GM10847 (cell line): ENCODE results near the gene DMD.

Source experiments
- POLR2A ChIP-seq: IDR thresholded peaks from 2 replicates; pipeline ENCODE4 v1.6.1; 2011; ENCODE audit not compliant: insufficient read length; ENCODE audit errors: extremely low read depth

Gene DMD

DNA sequence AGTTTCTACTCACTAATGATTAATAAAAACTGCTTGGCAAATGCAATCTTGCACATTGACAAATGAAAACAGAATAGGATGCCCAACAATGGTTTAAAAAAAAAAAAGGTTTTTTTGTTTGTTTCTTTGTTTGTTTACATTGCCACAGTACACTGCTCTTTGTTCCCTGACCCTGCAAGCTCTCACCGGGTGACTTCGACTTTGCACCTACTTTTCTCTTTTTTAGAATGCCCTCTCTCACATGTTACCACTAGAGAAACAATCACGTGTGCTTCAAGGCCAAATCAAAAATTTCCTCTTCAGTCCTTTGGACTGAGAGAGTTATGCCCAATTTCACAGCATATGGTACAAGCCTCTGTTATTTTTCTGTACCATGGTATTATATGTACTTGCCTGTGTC, 101.5 kb downstream of the DMD start:
- no peak for TF ChIP-seq POLR2A

- no peak for TF ChIP-seq POLR2A
Measured at GRCh38 chrX:33106737-33107136, 104.6 kb downstream of the DMD start.

- TF ChIP-seq POLR2A, result no peak
Measured at GRCh38 chrX:33095079-33095478, 116.3 kb downstream of the DMD start.

DNA sequence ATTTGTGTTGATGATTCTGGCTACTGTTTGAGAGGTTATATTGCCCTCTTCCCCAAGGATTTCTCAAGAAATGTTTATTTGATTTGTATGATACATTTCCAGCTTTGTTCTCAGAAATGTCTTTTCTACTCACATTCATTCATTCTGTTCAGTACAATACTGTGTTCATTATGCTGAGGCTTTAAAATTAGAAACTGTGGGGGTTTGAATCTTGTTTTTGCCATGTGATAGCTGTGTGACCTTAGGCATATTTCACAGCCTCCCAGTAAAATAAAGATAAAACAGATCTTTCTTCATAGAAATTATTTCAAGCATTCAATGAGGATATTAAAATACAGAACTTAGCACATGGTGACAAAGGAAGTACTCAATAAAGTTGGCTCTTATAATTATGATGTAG, 123.9 kb downstream of the DMD start:
- TF ChIP-seq POLR2A, result no peak

GRCh38 chrX:33086886-33087285, 124.5 kb downstream of the DMD start:
- TF ChIP-seq POLR2A, result no peak

- TF ChIP-seq POLR2A, result no peak
Measured at GRCh38 chrX:33082371-33082770, 129.0 kb downstream of the DMD start.

GRCh38 chrX:33078273-33078672, 133.1 kb downstream of the DMD start:
- no peak for TF ChIP-seq POLR2A

GRCh38 chrX:33065415-33065814, 145.9 kb downstream of the DMD start:
- TF ChIP-seq POLR2A, result no peak

DNA sequence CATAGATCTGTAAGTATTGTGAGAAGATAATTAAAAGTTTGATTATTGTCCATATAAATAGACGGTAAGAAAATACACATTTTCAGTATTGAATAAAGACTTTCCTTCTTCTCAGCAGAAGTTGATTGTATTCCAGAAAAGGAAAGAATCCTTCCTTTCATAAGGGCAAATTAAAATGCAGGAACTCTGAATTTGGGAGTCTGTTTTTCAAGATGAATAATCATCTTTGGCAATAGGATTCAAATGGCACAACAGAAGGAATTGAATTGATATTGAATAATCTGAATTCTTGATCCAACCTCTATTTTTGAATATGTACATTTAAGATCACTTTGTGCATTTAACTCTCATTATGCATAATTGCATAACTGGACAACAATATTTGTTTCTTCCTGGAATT, 149.3 kb downstream of the DMD start:
- TF ChIP-seq POLR2A, result no peak

DNA sequence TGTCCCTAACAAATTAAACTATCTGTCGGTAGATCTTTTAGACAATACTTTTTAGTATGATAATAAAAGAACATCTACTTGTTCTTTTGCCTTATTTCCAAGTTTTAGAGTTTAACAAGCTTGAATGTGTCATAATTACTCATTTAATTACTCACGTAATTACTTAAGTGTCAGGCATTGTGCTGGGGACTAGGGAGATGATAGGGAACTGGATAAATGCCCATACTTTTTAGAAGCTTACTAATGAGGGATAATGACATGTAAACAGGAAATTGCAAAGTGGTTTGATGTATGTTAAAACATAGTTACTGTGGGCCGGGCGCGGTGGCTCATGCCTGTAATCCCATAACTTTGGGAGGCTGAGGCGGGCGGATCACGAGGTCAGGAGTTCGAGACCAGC, 158.3 kb downstream of the DMD start:
- no peak for TF ChIP-seq POLR2A

DNA sequence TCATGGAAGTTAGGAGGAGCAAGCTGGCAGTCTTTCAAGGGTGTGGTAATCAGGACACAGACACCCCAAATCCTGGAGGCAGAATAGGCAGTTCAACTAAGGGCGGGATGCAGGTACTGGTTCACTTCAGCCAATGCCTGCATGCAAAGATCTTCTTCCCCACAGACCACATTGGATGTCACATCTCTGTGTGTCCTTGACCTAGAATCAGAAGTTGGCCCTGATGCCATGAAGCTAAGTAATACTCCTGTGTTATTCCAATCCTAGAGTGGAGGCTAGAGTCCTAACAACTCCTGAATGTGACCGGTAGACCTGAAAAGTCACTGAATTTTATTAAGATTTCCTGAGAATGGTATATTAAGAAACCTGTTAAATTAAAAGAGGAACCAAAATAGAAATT, 165.5 kb downstream of the DMD start:
- TF ChIP-seq POLR2A, result no peak

DNA sequence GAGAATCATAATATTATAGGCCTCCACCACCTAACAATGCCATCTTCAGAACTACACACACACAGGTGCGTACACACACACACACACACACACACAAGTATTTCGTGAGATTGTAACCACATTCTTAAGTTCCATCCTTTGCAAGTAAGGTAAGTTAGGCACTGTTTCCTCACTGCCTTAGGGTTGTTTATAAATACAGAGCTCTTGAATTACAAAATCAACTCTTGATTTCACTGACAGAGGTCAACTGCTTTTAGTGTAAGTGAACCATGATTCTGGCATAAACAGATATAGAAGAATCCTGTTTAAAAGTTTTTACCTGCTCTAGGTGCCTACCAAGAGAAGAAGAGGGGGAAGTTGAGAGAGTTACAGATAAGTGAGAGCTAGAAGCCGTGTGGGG, 166.1 kb downstream of the DMD start:
- no peak for TF ChIP-seq POLR2A

GRCh38 chrX:33041141-33041540, 170.2 kb downstream of the DMD start:
- no peak for TF ChIP-seq POLR2A

GRCh38 chrX:33032700-33033099, 178.6 kb downstream of the DMD start:
- no peak for TF ChIP-seq POLR2A

DNA sequence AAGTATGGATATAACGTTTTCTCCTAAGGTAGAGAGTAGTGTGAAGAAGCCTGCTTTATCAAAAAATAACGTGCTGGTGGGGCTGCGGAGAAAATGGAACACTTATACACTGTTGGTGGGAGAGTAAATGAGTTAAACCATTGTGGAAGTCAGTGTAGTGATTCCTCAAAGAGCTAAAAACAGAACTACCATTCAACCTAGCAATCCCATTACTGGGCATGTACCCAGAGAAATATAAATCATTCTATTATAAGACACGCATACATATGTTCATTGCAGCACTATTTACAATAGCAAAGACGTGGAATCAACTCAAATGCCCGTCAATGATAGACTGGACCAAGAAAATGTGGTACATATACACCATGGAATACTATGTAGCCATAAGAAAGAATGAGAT, 196.4 kb downstream of the DMD start:
- no peak for TF ChIP-seq POLR2A

DNA sequence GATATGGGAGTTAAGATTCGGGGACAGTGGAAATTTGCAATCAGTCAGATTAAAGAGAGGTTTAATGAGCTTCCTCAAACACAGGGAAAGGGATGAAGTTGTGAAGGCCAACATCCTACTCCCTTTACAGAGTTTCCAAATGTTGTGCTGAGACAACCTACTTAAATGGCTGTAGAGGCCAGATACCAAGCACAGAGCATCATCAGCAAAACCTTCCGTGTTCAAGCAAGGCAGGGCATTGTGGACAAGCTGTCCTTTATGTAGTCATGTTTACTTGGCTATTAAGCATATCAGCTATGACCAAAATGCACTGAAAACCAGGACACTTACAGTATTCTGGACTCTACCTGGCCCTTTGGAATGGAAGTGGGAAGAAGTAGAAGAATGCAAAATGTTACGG, 197.3 kb downstream of the DMD start:
- no peak for TF ChIP-seq POLR2A

DNA sequence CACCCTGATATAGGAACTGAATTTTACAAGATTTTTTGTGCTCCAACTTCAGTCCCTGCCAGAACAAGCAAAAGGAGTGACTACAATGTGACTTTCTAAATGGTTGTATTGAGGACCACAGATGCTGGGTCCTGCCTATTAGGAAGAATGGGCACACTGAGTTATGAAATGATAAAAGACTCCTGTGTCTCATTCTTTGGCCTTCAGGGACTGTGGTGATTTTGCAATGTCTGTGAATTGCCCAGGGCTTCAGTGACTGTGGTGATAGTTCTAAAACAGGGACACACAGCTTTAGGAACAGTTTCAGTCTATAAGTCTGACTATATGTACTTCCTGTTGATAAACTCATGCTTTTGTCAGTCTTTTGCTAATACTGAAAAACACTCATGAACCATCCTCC, 210.2 kb downstream of the DMD start:
- no peak for TF ChIP-seq POLR2A

GRCh38 chrX:32998776-32999175, 212.6 kb downstream of the DMD start:
- TF ChIP-seq POLR2A, result no peak
